Measurements from ENCODE around the gene ANXA1.

ANXA1 gene

GRCh38 chr9:73138516-73138915 is 13.1 kb upstream of the ANXA1 start:
- DNase-seq = no peak

- DNase-seq = no peak
These were observed 10.4 kb upstream of the ANXA1 start for GRCh38 chr9:73141282-73141681.

- DNase-seq = no peak
These were observed 7.8 kb upstream of the ANXA1 start for GRCh38 chr9:73143711-73144328.

- no peak for DNase-seq
These were observed 5.4 kb upstream of the ANXA1 start for GRCh38 chr9:73146111-73146815.

- no peak for DNase-seq
These were observed 3.2 kb upstream of the ANXA1 start for GRCh38 chr9:73148447-73148937.

- DNase-seq = peak in 1 of 2 donors; percentile 59
These were observed 2.1 kb upstream of the ANXA1 start for GRCh38 chr9:73149371-73150067.

- peak in 1 of 2 donors; percentile 43 for DNase-seq
These were observed 829 bp downstream of the ANXA1 start for GRCh38 chr9:73152543-73152844.

- peak in 1 of 2 donors; percentile 59 for DNase-seq
These were observed 1.3 kb downstream of the ANXA1 start for GRCh38 chr9:73152953-73153352.

GRCh38 chr9:73153793-73154227 is 2.1 kb downstream of the ANXA1 start:
- DNase-seq = peak in 1 of 2 donors; percentile 54

GRCh38 chr9:73154271-73154670 is 2.6 kb downstream of the ANXA1 start:
- peak in 1 of 2 donors; percentile 44 for DNase-seq

- peak in 1 of 2 donors; percentile 67 for DNase-seq
These were observed 3.1 kb downstream of the ANXA1 start for GRCh38 chr9:73154722-73155121.

- peak in 1 of 2 donors; percentile 53 for DNase-seq
These were observed 3.7 kb downstream of the ANXA1 start for GRCh38 chr9:73155377-73155776.

- no peak for DNase-seq
These were observed 4.6 kb downstream of the ANXA1 start for GRCh38 chr9:73155968-73156864.

- no peak for DNase-seq
These were observed 5.2 kb downstream of the ANXA1 start for GRCh38 chr9:73156865-73157187.

GRCh38 chr9:73157811-73158210 is 6.1 kb downstream of the ANXA1 start:
- no peak for DNase-seq

GRCh38 chr9:73158723-73159122 is 7.1 kb downstream of the ANXA1 start:
- peak in 1 of 2 donors; percentile 35 for DNase-seq

GRCh38 chr9:73160868-73161267 is 9.2 kb downstream of the ANXA1 start:
- no peak for DNase-seq

- DNase-seq = peak; percentile 8 to 46
These were observed 11.5 kb downstream of the ANXA1 start for GRCh38 chr9:73162987-73163768.

GRCh38 chr9:73165911-73166310 is 14.2 kb downstream of the ANXA1 start:
- DNase-seq = no peak

- peak in 1 of 2 donors; percentile 37 for DNase-seq
These were observed 14.8 kb downstream of the ANXA1 start for GRCh38 chr9:73166468-73166867.

- peak in 1 of 2 donors; percentile 37 for DNase-seq
These were observed 15.9 kb downstream of the ANXA1 start for GRCh38 chr9:73167614-73168013.

GRCh38 chr9:73168298-73168934 is 16.8 kb downstream of the ANXA1 start:
- DNase-seq = peak in 1 of 2 donors; percentile 37

Data from CD4-positive, alpha-beta T cell treated with Interleukin-1 beta for 1 hour (primary cell).